MM.1S (cell line): Measurements from ENCODE around the gene KANK2.
"Not testable (repeated sequence)": the region's sequence is repeated elsewhere in the genome, so short reads cannot be mapped to it uniquely, and the experiment has no call there.

Experiments used
- DNase-seq: peaks from one replicate; pipeline ENCODE4 v3.0.0-alpha.2; 2015
- H2AFZ ChIP-seq: fragments of 300-600 bp; sonication (generic); 2 replicates; pipeline ENCODE4 v1.6.0; 2016; ENCODE audit warnings: antibody characterized with exemption, low read length
- H3F3A ChIP-seq: fragments of 300-600 bp; sonication (generic); 2 replicates; pipeline ENCODE4 v1.6.1; 2016; ENCODE audit warnings: mild to moderate bottlenecking, antibody characterized with exemption, low read length, moderate library complexity, mixed read lengths; ENCODE audit not compliant: insufficient read depth
- H3K27ac ChIP-seq: fragments of 300-600 bp; sonication (generic); 2 replicates; pipeline ENCODE4 v1.5.1; 2016; ENCODE audit warnings: mild to moderate bottlenecking, low read length
- H3K27me3 ChIP-seq: fragments of 300-600 bp; sonication (generic); replicated peaks from 2 replicates; pipeline ENCODE4 v1.6.0; 2016; ENCODE audit warnings: low read length; ENCODE audit not compliant: insufficient read depth
- H3K36me3 ChIP-seq: fragments of 300-600 bp; sonication (generic); replicated peaks from 2 replicates; pipeline ENCODE4 v1.6.1; 2016; ENCODE audit warnings: mild to moderate bottlenecking, low read length, mixed read lengths; ENCODE audit not compliant: insufficient read depth
- H3K4me1 ChIP-seq: fragments of 300-600 bp; sonication (generic); 2 replicates; pipeline ENCODE4 v1.6.1; 2016; ENCODE audit warnings: low read length, mixed read lengths
- H3K4me2 ChIP-seq: fragments of 300-600 bp; sonication (generic); 2 replicates; pipeline ENCODE4 v1.6.0; 2016; ENCODE audit warnings: low read depth, low read length
- H3K4me3 ChIP-seq: fragments of 300-600 bp; sonication (generic); 2 replicates; pipeline ENCODE4 v1.5.1; 2016; ENCODE audit warnings: low read length, mixed read lengths
- H3K79me2 ChIP-seq: fragments of 300-600 bp; sonication (generic); 2 replicates; pipeline ENCODE4 v1.6.1; 2016; ENCODE audit warnings: mixed run types, low read length, mixed read lengths
- H3K9ac ChIP-seq: fragments of 300-600 bp; sonication (generic); 2 replicates; pipeline ENCODE4 v1.6.1; 2016; ENCODE audit warnings: low read length, mixed read lengths
- H3K9me2 ChIP-seq: fragments of 300-600 bp; sonication (generic); replicated peaks from 2 replicates; pipeline ENCODE4 v1.6.1; 2016; ENCODE audit warnings: mild to moderate bottlenecking, low read length, mixed read lengths; ENCODE audit not compliant: insufficient read depth
- H3K9me3 ChIP-seq: fragments of 300-600 bp; sonication (generic); replicated peaks from 2 replicates; pipeline ENCODE4 v1.6.1; 2016; ENCODE audit warnings: mild to moderate bottlenecking, low read length, mixed read lengths; ENCODE audit not compliant: insufficient read depth
- H4K20me1 ChIP-seq: fragments of 300-600 bp; sonication (generic); 2 replicates; pipeline ENCODE4 v1.6.1; 2016; ENCODE audit warnings: mild to moderate bottlenecking, low read length, moderate library complexity, mixed read lengths; ENCODE audit not compliant: insufficient read depth
- CTCF ChIP-seq: fragments of 300-600 bp; sonication (generic); IDR thresholded peaks from 2 replicates; pipeline ENCODE4 v1.5.1; 2016; ENCODE audit warnings: antibody characterized with exemption, low read length, mixed read lengths
- EZH2 ChIP-seq: fragments of 300-600 bp; sonication (generic); optimal IDR thresholded peaks from 2 replicates; pipeline ENCODE3; 2017; ENCODE audit warnings: low read depth, mild to moderate bottlenecking, antibody characterized with exemption, low read length, mixed read lengths
- EZH2phosphoT487 ChIP-seq: fragments of 300-600 bp; sonication (generic); IDR thresholded peaks from 2 replicates; pipeline ENCODE4 v1.6.1; 2018; ENCODE audit warnings: antibody characterized with exemption, low read length

Gene KANK2

DNA sequence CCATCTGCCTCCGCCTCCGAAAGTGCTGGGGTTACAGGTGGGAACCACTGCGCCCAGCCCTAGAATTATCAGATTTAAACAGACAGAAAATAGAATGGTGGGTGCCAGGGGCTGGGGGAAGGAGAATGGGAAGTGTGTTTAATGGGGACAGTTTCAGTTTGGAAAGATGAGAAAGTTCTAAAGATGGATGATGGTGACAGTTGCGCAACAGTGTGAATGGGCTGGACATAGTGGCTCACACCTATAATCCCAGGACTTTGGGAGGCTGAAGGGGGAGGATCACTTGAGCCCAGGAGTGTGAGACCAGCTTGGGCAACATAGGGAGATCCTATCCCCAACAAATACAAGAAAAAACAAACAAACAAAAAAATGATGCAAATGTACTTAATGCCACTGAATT is 15.9 kb downstream of the KANK2 start:
- Histone ChIP-seq H3K4me1 (peaks cover 10% of the 10 kb centered on the region; the same call in 1 of the 2 replicates), H3K9me3 (no peaks in the 10 kb centered on the region), H3K36me3 (no peaks in the 10 kb centered on the region), H3K9me2 (no peaks in the 10 kb centered on the region), H3K27me3 (no peaks in the 10 kb centered on the region), H2AFZ (no peak overlapping the region), H3K27ac (no peak overlapping the region), H3K9ac (no peak overlapping the region), H4K20me1 (no peaks in the 10 kb centered on the region), H3F3A (peaks cover 8% of the 10 kb centered on the region; the same call in 1 of the 2 replicates), H3K79me2 (no peaks in the 10 kb centered on the region), H3K4me2 (no peak overlapping the region), H3K4me3 (no peak overlapping the region)
- no peak for TF ChIP-seq EZH2phosphoT487
- DNase-seq, result no peak

DNA sequence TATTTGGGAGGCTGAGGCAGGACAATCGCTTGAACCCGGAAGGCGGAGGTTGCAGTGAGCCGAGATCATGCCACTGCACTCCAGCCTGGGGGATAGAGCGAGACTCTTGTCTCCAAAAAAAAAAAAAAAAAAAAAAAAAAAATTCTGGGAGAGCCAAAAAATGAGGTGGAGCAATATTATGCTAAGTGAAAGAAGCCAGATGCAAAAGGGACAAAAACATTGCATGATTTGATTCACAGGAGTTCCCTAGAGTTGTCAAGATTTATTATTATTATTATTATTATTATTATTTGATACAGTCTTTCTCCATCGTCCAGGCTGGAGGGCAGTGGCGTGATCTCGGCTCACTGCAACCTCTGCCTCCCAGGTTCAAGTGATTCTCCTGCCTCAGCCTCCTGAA is 16.4 kb downstream of the KANK2 start:
- H3K4me3 ChIP-seq, H3K9ac ChIP-seq, H3K27me3 ChIP-seq, H3K4me2 ChIP-seq, H4K20me1 ChIP-seq, H3K36me3 ChIP-seq, H3K9me3 ChIP-seq, H3K4me1 ChIP-seq, H2AFZ ChIP-seq, H3K9me2 ChIP-seq, H3K27ac ChIP-seq, H3K79me2 ChIP-seq, DNase-seq, H3F3A ChIP-seq: not testable (repeated sequence)

GRCh38 chr19:11180346-11180745 is 17.0 kb downstream of the KANK2 start:
- Histone ChIP-seq H3K4me2 (peak overlapping the region; percentile 63; the same call in 1 of the 2 replicates), H3K36me3 (no peaks in the 10 kb centered on the region), H3F3A (peaks cover 8% of the 10 kb centered on the region; the same call in 1 of the 2 replicates), H3K79me2 (no peaks in the 10 kb centered on the region), H3K4me1 (peaks cover 10% of the 10 kb centered on the region; the same call in 1 of the 2 replicates), H3K27me3 (no peaks in the 10 kb centered on the region), H3K27ac (no peak overlapping the region), H4K20me1 (no peaks in the 10 kb centered on the region), H3K4me3 (no peak overlapping the region), H3K9me3 (no peaks in the 10 kb centered on the region), H3K9ac (no peak overlapping the region), H3K9me2 (no peaks in the 10 kb centered on the region), H2AFZ (peak overlapping the region; percentile 81)
- no peak for TF ChIP-seq EZH2
- no peak for TF ChIP-seq EZH2phosphoT487
- TF ChIP-seq CTCF, result no peak
- DNase-seq, result no peak

GRCh38 chr19:11179716-11180297 is 17.5 kb downstream of the KANK2 start:
- peak; percentile 74 for DNase-seq
- Histone ChIP-seq H3K9ac (peak overlapping the region; percentile 35; the same call in 1 of the 2 replicates), H3K36me3 (no peaks in the 10 kb centered on the region), H3K27me3 (no peaks in the 10 kb centered on the region), H3K4me2 (peak overlapping the region; percentile 63), H2AFZ (peak overlapping the region; percentile 81), H3K4me3 (peak overlapping the region; percentile 35), H3K79me2 (no peaks in the 10 kb centered on the region), H3K27ac (peak overlapping the region; percentile 41; the same call in 1 of the 2 replicates), H3K9me2 (no peaks in the 10 kb centered on the region), H3K9me3 (no peaks in the 10 kb centered on the region), H3F3A (peaks cover 8% of the 10 kb centered on the region; the same call in 1 of the 2 replicates), H4K20me1 (no peaks in the 10 kb centered on the region), H3K4me1 (peaks cover 10% of the 10 kb centered on the region; the same call in 1 of the 2 replicates)
- TF ChIP-seq CTCF (no peak), EZH2 (no peak)

GRCh38 chr19:11179145-11179465 is 18.2 kb downstream of the KANK2 start:
- H3K27me3 ChIP-seq, H3K9me3 ChIP-seq, H3K27ac ChIP-seq, H3F3A ChIP-seq, H3K79me2 ChIP-seq, H2AFZ ChIP-seq, DNase-seq, H4K20me1 ChIP-seq, H3K4me1 ChIP-seq, H3K9me2 ChIP-seq, H3K4me3 ChIP-seq, H3K36me3 ChIP-seq, H3K9ac ChIP-seq: not testable (repeated sequence)
- H3K4me2 ChIP-seq, result peak overlapping the region; percentile 63; the same call in 1 of the 2 replicates
